OCI-LY7 (cell line): ENCODE measurements around the gene CDC42. TPM values are rescaled to one million over a fixed set of nuclear protein-coding genes. Genes with fewer than 3 reads are reported as not detected.

Experiments
- BruUV-seq: library from RNA; stranded (reverse); fragments of 400-500 nt; replicated peaks from 2 replicates; lab custom pipeline; 2021; lab: Mats Ljungman, UMichigan
- CTCF ChIA-PET: fragments of 300-600 bp; sonication (Branson Sonifier 250); formaldehyde crosslinking; loops from one replicate; lab custom pipeline; 2022; ENCODE audit warnings: antibody characterized with exemption; ENCODE audit not compliant: unreplicated experiment; lab: Charles Lee
- POLR2A ChIA-PET: fragments of 300-600 bp; sonication (Branson Sonifier 250); formaldehyde crosslinking; loops from one replicate; lab custom pipeline; 2022; ENCODE audit warnings: antibody characterized with exemption; lab: Charles Lee
- DNase-seq: peaks from one replicate; pipeline ENCODE4 v3.0.0-alpha.2; 2015; ENCODE audit warnings: low spot score
- H2AFZ ChIP-seq: fragments of 200-600 bp; sonication (generic), shearing (Covaris generic); 2 replicates; pipeline ENCODE4 v1.6.1; 2014; ENCODE audit warnings: mild to moderate bottlenecking, antibody characterized with exemption, low read length, moderate library complexity
- H3K27ac ChIP-seq: fragments of 200-600 bp; sonication (generic); 2 replicates; pipeline ENCODE4 v1.5.1; 2014; ENCODE audit warnings: mixed run types, low read depth, mild to moderate bottlenecking, moderate library complexity, low read length, inconsistent platforms; ENCODE audit not compliant: poor library complexity, severe bottlenecking
- H3K36me3 ChIP-seq: fragments of 200-600 bp; sonication (generic); 2 replicates; pipeline ENCODE4 v1.6.1; 2014; ENCODE audit warnings: mild to moderate bottlenecking, antibody characterized with exemption, low read length, moderate library complexity, mixed read lengths; ENCODE audit not compliant: insufficient read depth
- H3K4me1 ChIP-seq: fragments of 200-600 bp; sonication (generic); 2 replicates; pipeline ENCODE4 v1.5.1; 2014; ENCODE audit warnings: mild to moderate bottlenecking, low read length; ENCODE audit not compliant: insufficient read depth, poor library complexity, severe bottlenecking
- H3K4me2 ChIP-seq: fragments of 200-600 bp; sonication (generic); 2 replicates; pipeline ENCODE4 v1.6.1; 2014; ENCODE audit warnings: mild to moderate bottlenecking, low read length
- H3K4me3 ChIP-seq: fragments of 200-600 bp; sonication (generic); 2 replicates; pipeline ENCODE4 v1.5.1; 2014; ENCODE audit warnings: mild to moderate bottlenecking, low read depth, low read length; ENCODE audit not compliant: poor library complexity, severe bottlenecking
- H3K79me2 ChIP-seq: fragments of 200-600 bp; sonication (generic); 2 replicates; pipeline ENCODE4 v1.6.1; 2016; ENCODE audit warnings: low read depth, mild to moderate bottlenecking, low read length, moderate library complexity, mixed read lengths; ENCODE audit not compliant: insufficient read depth
- H3K9me2 ChIP-seq: fragments of 200-600 bp; sonication (generic); 2 replicates; pipeline ENCODE4 v1.6.1; 2016; ENCODE audit warnings: mild to moderate bottlenecking, low read length, mixed read lengths; ENCODE audit not compliant: insufficient read depth
- H3K9me3 ChIP-seq: fragments of 200-600 bp; sonication (generic); 2 replicates; pipeline ENCODE4 v1.6.1; 2014; ENCODE audit warnings: mild to moderate bottlenecking, mixed run types, low read length, mixed read lengths
- H4K20me1 ChIP-seq: fragments of 200-600 bp; sonication (generic); 2 replicates; pipeline ENCODE4 v1.6.1; 2014; ENCODE audit warnings: mild to moderate bottlenecking, antibody characterized with exemption, low read length, moderate library complexity, mixed read lengths; ENCODE audit not compliant: insufficient read depth
- CTCF ChIP-seq: fragments of 200-600 bp; sonication (generic); conservative IDR thresholded peaks from 2 replicates; pipeline ENCODE4 v1.5.1; 2014; ENCODE audit warnings: mild to moderate bottlenecking, antibody characterized with exemption, low read length, moderate library complexity, mixed read lengths
- EZH2phosphoT487 ChIP-seq: fragments of 200-600 bp; sonication (generic); IDR thresholded peaks from 2 replicates; pipeline ENCODE4 v1.6.1; 2018; ENCODE audit warnings: low read depth, borderline replicate concordance, mild to moderate bottlenecking, mixed run types, antibody characterized with exemption, low read length, moderate library complexity, mixed read lengths
- intact Hi-C: fragments of 100-400 bp; cut with micrococcal nuclease; formaldehyde crosslinking; loops from one replicate; pipeline ENCODE4 v1.10.0; 2022; ENCODE audit not compliant: unreplicated experiment
- total RNA-seq, 2 experiments: library from RNA; depleted of rRNA in 1 of 2; stranded (reverse); fragments of >200 nt in 1 of 2; shearing (Covaris generic) in 1 of 2; gene quantifications; 2 replicates each; pipeline ENCODE4 v1.2.3, GENCODE V29; 2014 to 2022

The CDC42 gene
- total RNA-seq, 2 experiments from 2014 or later = 109 to 157 TPM

DNA sequence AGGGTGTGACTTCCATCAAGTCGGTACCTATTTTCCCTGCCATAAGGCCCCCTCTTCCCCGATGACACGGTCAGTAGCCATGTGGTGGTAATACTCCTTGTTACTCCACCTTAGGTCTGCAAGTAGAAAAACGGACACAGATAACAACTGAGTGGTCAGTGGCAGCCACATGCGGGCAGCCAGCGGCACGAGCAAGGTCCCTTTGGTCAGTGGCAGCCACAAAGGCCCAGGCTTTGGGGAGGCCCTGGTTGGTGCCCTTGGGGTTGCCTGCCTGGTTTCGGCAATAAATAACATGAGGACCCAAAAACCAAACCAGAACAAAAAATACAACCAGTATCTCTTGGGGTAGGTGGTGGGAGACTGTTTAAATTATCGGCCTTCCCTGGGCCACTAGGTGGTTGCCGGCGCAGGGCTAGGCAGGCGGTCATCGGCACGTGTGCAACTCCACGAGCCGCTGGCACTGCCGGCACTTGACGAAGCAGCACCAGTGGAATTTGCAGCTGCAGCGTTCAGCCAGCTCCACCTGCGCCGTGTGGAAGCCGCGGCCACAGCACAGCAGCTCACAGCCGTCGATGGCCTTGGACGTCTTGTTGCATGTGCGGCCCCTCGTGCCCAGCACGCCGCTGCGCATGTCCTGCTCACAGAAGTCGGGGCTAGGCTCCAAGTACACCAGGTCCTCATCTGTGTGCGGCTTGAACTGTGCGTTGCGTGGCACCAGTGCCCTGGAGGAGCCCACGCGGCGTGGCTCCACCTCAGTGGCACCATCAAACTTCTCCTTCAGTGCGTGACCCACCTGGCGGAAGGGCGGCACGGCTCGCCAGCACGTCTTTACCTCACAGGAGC, 67.3 kb downstream of the CDC42 start:
- no peak for TF ChIP-seq EZH2phosphoT487
- TF ChIP-seq CTCF = no peak
- CTCF ChIA-PET = no interaction called here
- H3K4me2 ChIP-seq = no peak overlapping the region
- POLR2A ChIA-PET = no interaction called here
- H3K4me3 ChIP-seq = no peak overlapping the region
- H3K9me2 ChIP-seq = no peaks in the 10 kb centered on the region
- DNase-seq = no peak
- no peaks in the 10 kb centered on the region for H3K79me2 ChIP-seq
- no TSS peak for BruUV-seq
- intact Hi-C loops = no loop called here
- H3K36me3 ChIP-seq = peaks cover 9% of the 10 kb centered on the region; the same call in 1 of the 2 replicates
- no peaks in the 10 kb centered on the region for H4K20me1 ChIP-seq
- no peak overlapping the region for H3K27ac ChIP-seq
- H3K4me1 ChIP-seq = peaks cover 19% of the 10 kb centered on the region
- H3K9me3 ChIP-seq = no peaks in the 10 kb centered on the region
- H2AFZ ChIP-seq = no peak overlapping the region

DNA sequence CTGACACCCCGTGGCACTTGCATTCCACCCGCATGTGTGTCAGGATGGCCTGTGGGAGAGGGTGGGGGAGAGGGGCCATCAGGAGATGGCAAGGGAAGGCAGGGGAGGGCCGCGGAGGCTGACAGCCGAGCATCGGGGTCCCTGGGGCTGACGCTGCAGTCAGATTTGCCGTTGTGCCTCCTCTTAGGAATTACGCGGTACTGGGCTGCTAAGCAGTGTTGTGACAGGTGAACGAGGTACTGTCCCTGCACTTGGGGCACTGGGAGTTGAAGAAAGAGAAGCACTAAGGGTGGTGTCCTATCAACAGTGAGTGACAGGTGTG, 67.9 kb downstream of the CDC42 start:
- Histone ChIP-seq H3K4me2 (no peak overlapping the region), H3K36me3 (peaks cover 9% of the 10 kb centered on the region; the same call in 1 of the 2 replicates), H2AFZ (no peak overlapping the region), H3K9me2 (no peaks in the 10 kb centered on the region), H3K4me1 (peaks cover 19% of the 10 kb centered on the region), H3K27ac (no peak overlapping the region), H3K4me3 (no peak overlapping the region), H4K20me1 (no peaks in the 10 kb centered on the region), H3K79me2 (no peaks in the 10 kb centered on the region), H3K9me3 (no peaks in the 10 kb centered on the region)
- TF ChIP-seq CTCF (no peak), EZH2phosphoT487 (no peak)
- BruUV-seq = no TSS peak
- POLR2A ChIA-PET = no interaction called here
- CTCF ChIA-PET = no interaction called here
- intact Hi-C loops = no loop called here
- no peak for DNase-seq

DNA sequence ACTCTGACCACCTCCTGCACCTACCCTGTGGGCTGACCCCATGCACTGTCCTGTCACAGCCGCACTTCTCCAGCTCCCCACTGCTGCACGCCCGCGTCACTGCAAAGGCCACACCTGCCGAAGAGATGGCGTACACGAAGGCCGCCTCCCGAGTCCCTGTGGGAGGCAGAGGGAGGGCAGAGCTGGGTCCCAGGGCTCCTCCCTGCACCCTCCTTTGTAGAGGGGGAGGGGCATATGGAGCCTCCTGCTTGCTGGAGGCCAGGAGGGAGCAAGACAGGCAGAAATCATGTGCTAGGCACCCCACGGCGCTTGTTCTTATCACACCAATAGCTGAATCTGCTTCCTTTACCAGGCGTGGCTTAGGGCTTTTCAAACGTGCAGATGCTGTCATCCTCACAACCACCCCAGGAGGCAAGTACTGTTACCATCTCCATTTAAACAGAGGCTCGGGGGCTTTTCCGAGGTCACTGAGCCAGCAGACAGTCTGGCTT, 69.0 kb downstream of the CDC42 start:
- peaks cover 9% of the 10 kb centered on the region; the same call in 1 of the 2 replicates for H3K36me3 ChIP-seq
- no peaks in the 10 kb centered on the region for H3K9me3 ChIP-seq
- intact Hi-C loops = no loop called here
- H3K27ac ChIP-seq = no peak overlapping the region
- CTCF ChIA-PET = no interaction called here
- peaks cover 19% of the 10 kb centered on the region for H3K4me1 ChIP-seq
- BruUV-seq = no TSS peak
- no peak overlapping the region for H3K4me3 ChIP-seq
- POLR2A ChIA-PET = interaction anchor here (1.1 kb wide), 1 partner anchor 10 kb away, joined by 3 read pairs; no protein-coding TSS in a partner anchor
- no peak overlapping the region for H2AFZ ChIP-seq
- no peak overlapping the region for H3K4me2 ChIP-seq
- no peak for DNase-seq
- H3K79me2 ChIP-seq = no peaks in the 10 kb centered on the region
- TF ChIP-seq CTCF (no peak), EZH2phosphoT487 (no peak)
- no peaks in the 10 kb centered on the region for H4K20me1 ChIP-seq
- H3K9me2 ChIP-seq = no peaks in the 10 kb centered on the region
